Colonic mucosa (tissue), 4 donors: Measurements from ENCODE around the gene IQSEC1. TPM values are rescaled to one million over a fixed set of nuclear protein-coding genes. Genes with fewer than 3 reads are reported as not detected.

Experiments used
- DNase-seq: peaks from one replicate; pipeline ENCODE4 v3.0.0-alpha.2; 2020
- H3K27ac ChIP-seq: fragments of 200-600 bp; one replicate; pipeline ENCODE4 v1.8.0; 2021
- H3K27me3 ChIP-seq: fragments of 200-600 bp; one replicate; pipeline ENCODE4 v1.8.0; 2021
- H3K36me3 ChIP-seq: fragments of 200-600 bp; one replicate; pipeline ENCODE4 v1.8.0; 2021
- H3K4me1 ChIP-seq: fragments of 200-600 bp; one replicate; pipeline ENCODE4 v1.8.0; 2021; ENCODE audit warnings: mild to moderate bottlenecking
- H3K4me3 ChIP-seq: fragments of 200-600 bp; one replicate; pipeline ENCODE4 v1.8.0; 2021
- H3K9ac ChIP-seq, 2 donors: one replicate each; pipeline ENCODE4 v1.7.0; 2013; ENCODE audit warnings: control low read depth in 2 of 2, low read depth in 2 of 2, low read length in 2 of 2
- H3K9me3 ChIP-seq: fragments of 200-600 bp; one replicate; pipeline ENCODE4 v1.8.0; 2021
- CTCF ChIP-seq: fragments of 200-600 bp; IDR thresholded peaks from one replicate; pipeline ENCODE4 v1.8.0; 2022; ENCODE audit warnings: antibody characterized with exemption, mild to moderate bottlenecking
- intact Hi-C: fragments of 100-400 bp; cut with DNase I; formaldehyde crosslinking; loops from one replicate; pipeline ENCODE4 v1.14.1; 2022
- total RNA-seq, 2 donors: library from RNA; stranded (reverse); fragmentation: NEBNext Ultra II Directional in 1 of 2; extraction: Animal tissue kit (Norgen Biotek cat#: 25700) in 1 of 2; gene quantifications; one replicate each; pipeline ENCODE4 v1.2.1, GENCODE V29; 2021
- donor health status: healthy.
- donor health status: DM: no; HTN: no; CAD: no.
- donor health status: DM: no; HTN: no; CAD: no.

Gene IQSEC1
- total RNA-seq, 2 donors from 2014 or later, result 14.8 to 19.2 TPM

GRCh38 chr3:13105896-13106250, 32.6 kb upstream of the IQSEC1 start:
- intact Hi-C loops, result no loop called here
- H3K9ac ChIP-seq, result no peak overlapping the region
- H3K4me3 ChIP-seq, result no peak overlapping the region
- DNase-seq, result no peak
- H3K4me1 ChIP-seq, result peaks cover 5% of the 10 kb centered on the region
- H3K27me3 ChIP-seq, result no peaks in the 10 kb centered on the region
- no peak for TF ChIP-seq CTCF
- no peaks in the 10 kb centered on the region for H3K36me3 ChIP-seq
- H3K9me3 ChIP-seq, result no peaks in the 10 kb centered on the region
- no peak overlapping the region for H3K27ac ChIP-seq

DNA sequence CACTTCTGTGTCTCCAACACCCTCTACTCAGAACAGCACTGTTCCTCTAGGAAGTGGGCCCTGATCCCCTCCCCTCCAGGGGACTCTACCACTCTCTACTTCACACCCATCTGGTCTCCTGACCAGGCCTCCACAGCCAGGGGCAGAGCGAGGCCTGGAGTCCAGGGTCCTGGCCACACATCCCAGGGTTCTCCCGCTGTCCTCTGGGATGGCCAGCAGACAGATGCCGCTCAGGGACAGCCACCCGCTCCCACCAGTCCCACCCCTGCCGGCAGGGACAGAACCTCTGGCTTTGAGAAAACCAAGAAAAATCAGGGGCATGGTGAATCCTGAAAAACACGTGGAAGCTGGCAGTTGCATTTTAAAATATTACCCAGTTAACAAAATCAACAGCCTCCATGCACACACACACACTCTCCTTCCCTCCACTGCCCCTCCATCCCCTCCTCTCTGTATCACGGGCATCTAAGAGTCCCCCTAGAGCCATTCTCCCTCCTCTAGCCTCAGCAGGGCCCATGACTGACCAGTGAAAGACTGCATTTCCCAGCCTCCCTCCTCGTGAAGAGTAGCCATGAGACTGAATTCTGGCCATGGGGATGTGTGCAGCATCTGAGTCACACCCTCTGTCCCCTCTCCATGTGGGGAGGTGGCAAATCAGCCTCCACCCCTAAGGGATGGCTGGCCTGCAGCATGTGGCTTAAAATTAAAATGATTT, 32.1 kb upstream of the IQSEC1 start:
- Histone ChIP-seq H3K36me3 (no peaks in the 10 kb centered on the region), H3K27ac (no peak overlapping the region), H3K9ac (no peak overlapping the region), H3K4me3 (no peak overlapping the region), H3K9me3 (no peaks in the 10 kb centered on the region), H3K4me1 (no peaks in the 10 kb centered on the region), H3K27me3 (no peaks in the 10 kb centered on the region)
- intact Hi-C loops, result no loop called here
- TF ChIP-seq CTCF, result no peak
- no peak for DNase-seq

GRCh38 chr3:13104511-13104910, 31.3 kb upstream of the IQSEC1 start:
- Histone ChIP-seq H3K9me3 (no peaks in the 10 kb centered on the region), H3K27ac (no peak overlapping the region), H3K4me3 (no peak overlapping the region), H3K36me3 (no peaks in the 10 kb centered on the region), H3K4me1 (no peaks in the 10 kb centered on the region), H3K9ac (no peak overlapping the region), H3K27me3 (no peaks in the 10 kb centered on the region)
- no peak for DNase-seq
- intact Hi-C loops, result no loop called here
- no peak for TF ChIP-seq CTCF

GRCh38 chr3:13103416-13104058, 30.3 kb upstream of the IQSEC1 start:
- Histone ChIP-seq H3K9ac (no peak overlapping the region), H3K9me3 (no peaks in the 10 kb centered on the region), H3K4me1 (no peaks in the 10 kb centered on the region), H3K27me3 (no peaks in the 10 kb centered on the region), H3K4me3 (no peak overlapping the region), H3K27ac (no peak overlapping the region), H3K36me3 (no peaks in the 10 kb centered on the region)
- intact Hi-C loops, result no loop called here
- TF ChIP-seq CTCF, result no peak
- DNase-seq, result no peak

DNA sequence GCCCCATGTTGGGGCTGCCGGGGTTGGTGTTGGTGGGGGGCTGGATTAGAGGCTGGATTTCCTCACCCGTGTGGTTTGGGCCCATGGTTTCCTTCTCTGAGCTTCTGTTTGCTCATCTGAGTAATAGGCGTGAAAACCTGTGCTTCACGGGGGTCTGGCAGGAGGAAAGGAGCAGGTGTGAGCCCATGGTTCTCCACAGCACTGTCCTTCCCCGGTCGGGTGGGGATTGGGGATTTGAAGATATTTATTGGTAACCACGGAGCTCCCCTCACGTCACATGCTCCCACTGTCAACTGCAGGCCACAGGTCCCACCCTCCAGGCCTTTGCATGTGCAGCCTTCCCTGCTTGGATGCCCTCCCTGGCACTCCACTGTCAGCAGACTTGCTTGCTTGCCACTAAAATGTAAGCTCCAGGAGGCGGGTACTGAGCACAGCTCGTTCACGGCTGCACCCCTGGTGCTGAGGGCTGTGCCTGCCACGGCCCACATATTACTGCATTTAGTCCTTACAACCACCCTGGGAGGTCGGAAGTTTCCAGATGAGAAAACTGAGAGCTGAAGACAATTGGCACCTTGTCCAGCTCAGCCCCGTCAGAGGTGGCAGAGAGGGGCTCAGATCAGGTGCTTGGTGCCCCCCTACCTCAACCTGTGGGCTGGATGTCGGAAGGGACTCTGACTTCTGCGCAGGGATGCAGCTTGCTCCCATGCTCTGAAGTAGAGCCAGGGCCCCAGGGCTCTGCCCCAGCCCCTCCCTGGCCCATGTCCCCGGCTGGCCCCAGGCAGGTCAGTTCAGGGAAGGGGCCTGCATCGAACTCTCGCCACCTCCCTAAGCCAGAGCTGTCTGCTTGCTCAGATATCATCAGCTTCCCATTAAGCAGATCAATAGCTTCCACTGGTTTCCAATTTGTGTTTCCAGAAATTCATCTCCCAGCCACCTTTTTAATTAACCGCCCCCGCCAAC, 29.4 kb upstream of the IQSEC1 start:
- Histone ChIP-seq H3K36me3 (no peaks in the 10 kb centered on the region), H3K27me3 (no peaks in the 10 kb centered on the region), H3K9me3 (no peaks in the 10 kb centered on the region), H3K4me3 (no peak overlapping the region), H3K9ac (no peak overlapping the region), H3K27ac (no peak overlapping the region), H3K4me1 (no peaks in the 10 kb centered on the region)
- intact Hi-C loops, result no loop called here
- no peak for DNase-seq
- TF ChIP-seq CTCF, result no peak
